HuH-7 (cell line): ENCODE measurements around the gene NPEPL1.

Experiments used
- DNase-seq: peaks from one replicate; pipeline ENCODE4 v3.0.0; 2011; ENCODE audit warnings: low spot score

NPEPL1 gene

GRCh38 chr20:58702161-58702510 lies 9.5 kb downstream of the NPEPL1 start:
- DNase-seq: no peak

GRCh38 chr20:58702859-58703648 lies 10.5 kb downstream of the NPEPL1 start:
- DNase-seq: no peak

GRCh38 chr20:58703765-58704371 lies 11.3 kb downstream of the NPEPL1 start:
- no peak for DNase-seq

GRCh38 chr20:58705208-58705926 lies 12.8 kb downstream of the NPEPL1 start:
- no peak for DNase-seq

GRCh38 chr20:58706150-58706892 lies 13.7 kb downstream of the NPEPL1 start:
- DNase-seq: no peak

GRCh38 chr20:58706975-58707681 lies 14.5 kb downstream of the NPEPL1 start:
- no peak for DNase-seq

- no peak for DNase-seq
These were observed 15.2 kb downstream of the NPEPL1 start for GRCh38 chr20:58707770-58708169.

GRCh38 chr20:58708246-58708931 lies 15.8 kb downstream of the NPEPL1 start:
- DNase-seq: no peak

GRCh38 chr20:58709013-58709702 lies 16.6 kb downstream of the NPEPL1 start:
- DNase-seq: no peak

- DNase-seq: no peak
These were observed 17.1 kb downstream of the NPEPL1 start for GRCh38 chr20:58709703-58710039.

- no peak for DNase-seq
These were observed 18.1 kb downstream of the NPEPL1 start for GRCh38 chr20:58710481-58711265.

GRCh38 chr20:58711266-58712051 lies 18.9 kb downstream of the NPEPL1 start:
- no peak for DNase-seq

GRCh38 chr20:58712151-58712791 lies 19.7 kb downstream of the NPEPL1 start:
- DNase-seq: no peak

- DNase-seq: peak; percentile 2
These were observed 20.5 kb downstream of the NPEPL1 start for GRCh38 chr20:58712806-58713731.

GRCh38 chr20:58713801-58714339 lies 21.3 kb downstream of the NPEPL1 start:
- DNase-seq: peak; percentile 8

- DNase-seq: peak; percentile 9
These were observed 21.8 kb downstream of the NPEPL1 start for GRCh38 chr20:58714340-58714922.

GRCh38 chr20:58714923-58715351 lies 22.3 kb downstream of the NPEPL1 start:
- DNase-seq: peak; percentile 5
